DMS53 (cell line): Measurements from ENCODE around the gene GPS1.
A peak's percentile ranks its signal among the peaks of the same experiment; 100 is the strongest.

ENCODE experiments used
- DNase-seq: peaks from one replicate; lab custom pipeline; 2025; lab: John Stamatoyannopoulos, UW

The GPS1 gene

GRCh38 chr17:82051776-82052637 lies at the start of gene GPS1, which contains the start of gene RFNG:
Gene GPS1 (plus strand): TSS chr17:82051898. CDS start chr17:82051932, 34 bp downstream.
Gene RFNG (minus strand): TSS chr17:82051811. CDS start chr17:82051766, 45 bp downstream.
- peak; percentile 88 for DNase-seq

- DNase-seq: no peak
Observed at GRCh38 chr17:82003411-82004381, 48.0 kb upstream of the GPS1 start.

GRCh38 chr17:82004517-82005455 lies 46.9 kb upstream of the GPS1 start:
- no peak for DNase-seq

- DNase-seq: no peak
Observed at GRCh38 chr17:82005701-82006348, 45.9 kb upstream of the GPS1 start.

- DNase-seq: no peak
Observed at GRCh38 chr17:82006468-82007227, 45.0 kb upstream of the GPS1 start.

GRCh38 chr17:82007228-82007494 lies 44.5 kb upstream of the GPS1 start:
- no peak for DNase-seq

GRCh38 chr17:82007495-82008257 lies 44.0 kb upstream of the GPS1 start:
- DNase-seq: no peak

- DNase-seq: no peak
Observed at GRCh38 chr17:82008258-82008940, 43.3 kb upstream of the GPS1 start.

- DNase-seq: no peak
Observed at GRCh38 chr17:82008941-82009405, 42.7 kb upstream of the GPS1 start.

- no peak for DNase-seq
Observed at GRCh38 chr17:82009413-82009812, 42.3 kb upstream of the GPS1 start.

GRCh38 chr17:82010575-82011525 lies 40.8 kb upstream of the GPS1 start:
- DNase-seq: no peak

- no peak for DNase-seq
Observed at GRCh38 chr17:82011617-82012187, 40.0 kb upstream of the GPS1 start.

- DNase-seq: no peak
Observed at GRCh38 chr17:82012261-82012639, 39.4 kb upstream of the GPS1 start.

GRCh38 chr17:82012640-82013295 lies 38.9 kb upstream of the GPS1 start:
- peak; percentile 55 for DNase-seq

- no peak for DNase-seq
Observed at GRCh38 chr17:82013341-82013740, 38.4 kb upstream of the GPS1 start.

GRCh38 chr17:82013772-82014321 lies 37.9 kb upstream of the GPS1 start:
- DNase-seq: no peak

- DNase-seq: no peak
Observed at GRCh38 chr17:82014432-82014831, 37.3 kb upstream of the GPS1 start.
